WTC11 (cell line): ENCODE data around the gene PCSK5.

Experiments
- CTCF ChIP-seq: fragments of 200-600 bp; IDR thresholded peaks from 2 replicates; pipeline ENCODE4 v1.8.0; 2022; ENCODE audit warnings: antibody characterized with exemption
- ESRRA ChIP-seq: sonication (generic); formaldehyde crosslinking; IDR thresholded peaks from 2 replicates; pipeline ENCODE4 v1.8.1; 2022; ENCODE audit warnings: mild to moderate bottlenecking, missing genetic modification reagents, borderline replicate concordance
- IRF2 ChIP-seq: sonication (generic); formaldehyde crosslinking; IDR thresholded peaks from 2 replicates; pipeline ENCODE4 v1.8.0; 2022; ENCODE audit warnings: low read depth, missing genetic modification reagents, borderline replicate concordance
- TP53 ChIP-seq: sonication (generic); formaldehyde crosslinking; IDR thresholded peaks from 2 replicates; pipeline ENCODE4 v1.8.1; 2023; ENCODE audit warnings: mild to moderate bottlenecking, missing genetic modification reagents
- ZNF232 ChIP-seq: sonication (generic); formaldehyde crosslinking; IDR thresholded peaks from 2 replicates; pipeline ENCODE4 v1.8.0; 2022; ENCODE audit warnings: mild to moderate bottlenecking, missing genetic modification reagents
- TF ChIP-seq, protein P1 (sequence below): sonication (generic); formaldehyde crosslinking; conservative IDR thresholded peaks from 2 replicates; pipeline ENCODE4 v1.8.1; 2022; ENCODE audit warnings: mild to moderate bottlenecking, missing genetic modification reagents

DNA sequence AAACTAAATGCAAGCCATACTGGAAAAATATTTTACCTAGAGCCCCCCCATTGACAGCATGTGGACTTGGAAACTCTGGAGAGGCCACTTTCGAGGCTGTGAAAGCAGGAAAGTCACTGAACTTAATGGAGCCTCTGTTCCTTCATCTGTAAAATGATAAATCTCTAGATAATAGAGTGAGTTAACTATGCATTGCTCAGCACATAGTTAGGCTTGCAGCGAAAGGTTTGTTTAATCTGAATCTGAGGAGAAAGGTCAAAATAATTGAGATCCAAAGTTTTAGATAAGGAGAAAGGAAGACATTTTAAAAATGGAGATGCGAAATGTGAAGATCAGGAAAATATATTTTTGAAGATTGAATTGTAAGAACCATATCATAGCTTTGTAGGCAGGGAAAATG is 4.6 kb downstream of the PCSK5 start:
- TF ChIP-seq CTCF (no peak), TP53 (CRISPR knock-in tag) (no peak), IRF2 (no peak), ZNF232 (CRISPR knock-in tag) (no peak), ESRRA (no peak)
- TF ChIP-seq, protein P1, sequence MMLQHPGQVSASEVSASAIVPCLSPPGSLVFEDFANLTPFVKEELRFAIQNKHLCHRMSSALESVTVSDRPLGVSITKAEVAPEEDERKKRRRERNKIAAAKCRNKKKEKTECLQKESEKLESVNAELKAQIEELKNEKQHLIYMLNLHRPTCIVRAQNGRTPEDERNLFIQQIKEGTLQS: no peak
